ENCODE measurements around the gene RAC3. TPM values are rescaled to one million over a fixed set of nuclear protein-coding genes. Genes with fewer than 3 reads are reported as not detected.

The RAC3 gene
- total and polyA plus RNA-seq, 10 donors, result 0.60 to 3.4 (median 1.1) TPM; not detected in 2

DNA sequence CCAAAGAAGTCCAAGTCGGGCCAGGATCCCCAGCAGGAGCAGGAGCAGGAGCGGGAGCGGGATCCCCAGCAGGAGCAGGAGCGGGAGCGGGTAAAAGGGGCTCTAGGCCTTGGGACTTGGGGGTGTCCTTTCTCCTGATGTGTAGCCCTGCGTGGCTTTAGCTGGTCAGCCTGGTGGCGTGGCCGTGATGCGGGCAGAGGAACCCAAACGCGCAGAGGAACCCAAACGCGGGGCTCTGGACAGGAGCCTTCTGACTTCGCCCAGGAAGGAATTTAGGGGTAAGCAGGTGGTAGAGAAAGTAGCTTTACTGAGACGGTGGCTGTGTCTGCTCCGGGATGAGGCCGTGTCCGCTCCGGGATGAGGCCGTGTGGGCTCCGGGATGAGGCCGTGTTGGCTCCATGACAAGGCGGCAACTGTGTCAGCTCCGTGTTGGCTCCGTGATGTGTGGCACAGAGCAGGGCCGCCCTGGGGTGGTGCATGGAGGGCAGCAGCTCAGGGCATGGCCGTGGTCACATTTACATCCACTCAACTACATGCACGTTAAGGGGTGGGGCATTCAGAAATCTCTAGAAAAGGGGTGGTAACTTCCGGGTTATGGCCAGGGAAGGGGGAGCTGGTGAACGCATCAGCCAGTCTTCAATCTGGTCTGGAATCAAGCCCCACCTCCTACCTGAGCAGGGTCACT, 34.6 kb upstream of the RAC3 start:
- no peak for TF ChIP-seq CTCF (IDR thresholded peaks at IDR 0.05 in 8 of 11, conservative IDR thresholded peaks at IDR 0.05 in 3 of 11)
- TF ChIP-seq POLR2A (IDR thresholded peaks at IDR 0.05), result no peak
- TF ChIP-seq POLR2AphosphoS5 (IDR thresholded peaks at IDR 0.05), result no peak
- Histone ChIP-seq H3K9me3 (no peaks in the 10 kb centered on the region), H3K36me3 (peaks cover 0 to 67% (median 5%) of the 10 kb centered on the region in 6 donors), H3K27me3 (replicated peaks in 1 of 7) (no peaks in the 10 kb centered on the region), H3K27ac (no peak overlapping the region), H3K4me1 (peaks cover 0 to 9% (median 3%) of the 10 kb centered on the region in 6 donors), H3K4me3 (no peak overlapping the region)
- intact Hi-C loops (cut with DNase I; ENCODE audit: low total_unique reads), result no loop called here
- WGBS, 5 donors, result 94 to 96% (median 94%) methylated on average over 30 of the region's 30 CpGs
- DNase-seq, result no peak

- peaks cover 0 to 3% (median 0%) of the 10 kb centered on the region in 6 donors for H3K4me1 ChIP-seq
- H3K9me3 ChIP-seq, result no peaks in the 10 kb centered on the region
- H3K27me3 ChIP-seq (replicated peaks in 1 of 7), result no peaks in the 10 kb centered on the region
- DNase-seq, result no peak
- H3K27ac ChIP-seq, result no peak overlapping the region
- no peak overlapping the region for H3K4me3 ChIP-seq
- H3K36me3 ChIP-seq, result peaks cover 0 to 67% (median 5%) of the 10 kb centered on the region in 6 donors
- intact Hi-C loops (cut with DNase I; ENCODE audit: low total_unique reads), result no loop called here
- 81 to 89% (median 84%) methylated on average over 7 of the region's 7 CpGs for WGBS, 5 donors
- TF ChIP-seq POLR2A (IDR thresholded peaks at IDR 0.05), result no peak
These were observed 33.3 kb upstream of the RAC3 start for GRCh38 chr17:81998212-81998611.

DNA sequence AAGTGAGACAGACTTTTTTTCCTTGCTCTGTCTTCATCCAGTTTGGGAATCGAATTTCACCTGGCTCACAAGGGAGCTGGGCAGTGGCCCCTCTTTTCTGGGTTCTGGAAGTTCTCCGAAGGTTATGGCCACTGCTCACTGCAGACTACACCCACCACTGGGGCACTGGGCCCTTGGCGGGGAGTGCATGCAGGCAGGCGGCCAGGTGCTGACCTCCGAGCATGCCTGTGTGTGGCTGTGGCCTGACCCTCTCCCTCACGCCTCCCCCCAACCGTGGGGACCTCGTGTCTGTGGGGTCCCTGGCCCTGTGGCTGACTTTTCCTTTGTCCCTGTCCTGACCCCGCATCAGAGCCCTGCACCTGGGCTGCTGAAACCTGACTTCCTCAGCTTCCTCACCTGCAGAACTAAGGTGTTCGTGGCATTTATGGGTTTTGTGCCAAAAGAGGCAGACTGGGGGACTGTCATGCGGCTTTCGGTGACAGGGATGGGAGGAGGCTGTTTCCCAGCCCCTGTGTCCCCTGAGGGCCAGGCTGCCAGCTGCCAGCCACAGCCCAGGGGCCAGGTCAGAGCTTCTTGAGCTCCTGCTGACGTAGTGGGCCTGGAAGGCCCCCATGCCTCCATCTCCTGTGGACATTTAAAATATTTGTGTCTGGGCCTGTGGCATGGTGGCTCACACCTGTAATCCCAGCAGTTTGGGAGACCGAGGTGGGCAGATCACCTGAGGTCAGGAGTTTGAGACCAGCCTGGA, 32.6 kb upstream of the RAC3 start:
- TF ChIP-seq POLR2A (IDR thresholded peaks at IDR 0.05) (no peak), CTCF (IDR thresholded peaks at IDR 0.05 in 8 of 11, conservative IDR thresholded peaks at IDR 0.05 in 3 of 11) (no peak)
- Histone ChIP-seq H3K4me1 (peaks cover 0 to 8% (median 0%) of the 10 kb centered on the region in 6 donors), H3K27ac (no peak overlapping the region), H3K4me3 (no peak overlapping the region), H3K9me3 (no peaks in the 10 kb centered on the region), H3K36me3 (peaks cover 0 to 66% (median 3%) of the 10 kb centered on the region in 6 donors), H3K27me3 (replicated peaks in 1 of 7) (no peaks in the 10 kb centered on the region)
- 87 to 92% (median 89%) methylated on average over 9 to 14 of the region's 14 CpGs for WGBS, 5 donors
- intact Hi-C loops (cut with DNase I; ENCODE audit: low total_unique reads), result no loop called here
- DNase-seq, result no peak

GRCh38 chr17:81999587-81999975, 31.9 kb upstream of the RAC3 start:
- Histone ChIP-seq H3K4me3 (no peak overlapping the region), H3K4me1 (peaks cover 0 to 13% (median under 1%) of the 10 kb centered on the region in 6 donors), H3K36me3 (peaks cover 0 to 59% (median 3%) of the 10 kb centered on the region in 6 donors), H3K27me3 (replicated peaks in 1 of 7) (no peaks in the 10 kb centered on the region), H3K9me3 (no peaks in the 10 kb centered on the region), H3K27ac (no peak overlapping the region)
- WGBS, 5 donors, result 86 to 95% (median 93%) methylated on average over 12 of the region's 12 CpGs
- intact Hi-C loops (cut with DNase I; ENCODE audit: low total_unique reads), result no loop called here
- DNase-seq, result no peak
- TF ChIP-seq POLR2AphosphoS5 (IDR thresholded peaks at IDR 0.05) (no peak), CTCF (IDR thresholded peaks at IDR 0.05 in 8 of 11, conservative IDR thresholded peaks at IDR 0.05 in 3 of 11) (no peak), POLR2A (IDR thresholded peaks at IDR 0.05) (no peak)
